HG02759 (cell line): Measurements from ENCODE around the gene INCA1.

ENCODE experiments used
- ATAC-seq: cut with Tn5 transposase; IDR thresholded peaks from one replicate; pipeline ENCODE4 v1.9.1; 2021; ENCODE audit warnings: mild to moderate bottlenecking, moderate library complexity; ENCODE audit not compliant: unreplicated experiment

The INCA1 gene

DNA sequence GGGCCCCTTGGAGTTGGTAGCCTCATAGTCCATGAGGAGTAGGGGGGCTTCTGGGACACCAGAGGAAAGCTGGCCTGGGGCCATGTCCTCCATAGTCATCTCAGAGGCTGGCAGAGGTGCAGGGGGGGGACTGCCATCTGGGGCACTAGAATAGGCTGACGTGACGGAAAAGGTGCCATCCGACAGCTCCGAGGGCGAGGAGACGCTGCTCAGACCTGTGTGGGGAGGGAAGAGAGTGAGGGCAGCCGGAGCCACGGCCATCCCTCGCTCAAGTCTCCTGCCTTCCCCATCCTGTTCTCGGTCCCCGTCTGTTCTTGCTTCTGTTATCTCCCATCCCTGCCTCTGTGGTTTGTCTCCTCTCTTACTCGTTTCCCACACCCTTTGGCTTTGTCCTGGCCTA, 25.0 kb downstream of the INCA1 start:
- no peak for ATAC-seq

DNA sequence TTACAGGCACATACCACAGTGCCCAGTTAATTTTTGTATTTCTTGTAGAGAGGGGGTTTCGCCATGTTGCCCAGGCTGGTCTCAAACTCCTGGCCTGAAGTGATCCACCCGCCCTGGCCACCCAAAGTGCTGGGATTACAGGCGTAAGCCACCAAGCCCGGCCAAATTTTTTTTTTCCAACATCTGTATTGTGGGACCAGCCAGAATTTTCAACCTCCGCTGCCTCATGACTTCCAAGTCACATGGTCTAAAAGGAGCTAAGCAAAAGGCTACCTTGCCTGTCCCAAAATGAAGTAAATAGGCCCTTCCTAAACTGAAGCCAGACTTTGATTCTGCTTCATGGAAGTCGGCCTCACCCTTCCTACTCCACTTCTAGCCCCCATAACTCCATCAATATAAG, 25.5 kb downstream of the INCA1 start:
- no peak for ATAC-seq

DNA sequence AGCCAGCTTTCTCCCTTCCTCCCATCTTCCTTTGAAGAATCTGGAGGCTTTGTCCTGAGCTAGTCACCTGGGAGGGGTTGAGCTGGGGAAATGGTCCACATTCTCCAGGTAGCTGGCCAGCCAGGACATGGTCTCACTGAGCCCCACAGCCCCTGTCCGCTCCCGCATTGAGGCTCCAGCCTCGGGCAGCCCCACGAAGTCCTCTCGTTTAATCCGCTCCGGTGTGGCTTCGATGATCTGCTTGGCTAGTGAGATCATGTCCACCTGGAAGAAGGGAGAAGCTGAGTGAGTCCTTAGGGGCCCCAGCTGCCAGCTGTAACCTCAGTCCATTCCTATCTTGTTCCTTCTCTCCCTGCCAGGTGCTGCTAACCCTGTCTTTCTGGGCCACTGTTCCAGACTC, 27.0 kb downstream of the INCA1 start:
- no peak for ATAC-seq

DNA sequence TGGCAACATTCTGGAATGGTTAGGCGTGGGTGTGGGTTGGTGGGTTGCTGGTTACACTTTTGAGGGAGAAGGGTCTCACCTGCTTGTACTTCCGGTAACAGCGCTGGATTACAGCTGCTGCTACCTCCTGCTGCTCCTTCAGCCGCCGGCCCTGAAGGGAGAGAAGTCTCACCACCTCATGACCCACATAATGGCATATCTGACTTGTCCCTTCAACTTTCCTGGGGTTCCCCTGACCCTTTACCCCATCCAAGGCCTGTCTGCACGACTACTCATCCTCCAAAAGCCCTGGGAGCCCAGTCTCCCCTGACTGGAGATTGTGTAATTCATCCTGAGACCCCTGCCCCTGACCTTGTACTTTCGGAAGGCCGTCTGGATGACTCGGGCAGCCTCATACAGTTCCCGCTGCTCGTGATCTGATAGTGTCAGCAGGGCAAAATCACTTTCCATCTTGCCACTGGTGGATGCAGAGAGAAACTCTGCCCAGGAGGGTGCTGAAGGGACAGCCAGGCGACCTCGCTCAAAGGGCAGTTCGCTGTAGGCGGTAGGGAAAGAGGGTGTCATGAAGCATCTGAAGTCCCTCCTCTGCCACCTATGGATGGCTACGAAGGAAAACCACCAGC, 27.7 kb downstream of the INCA1 start:
- no peak for ATAC-seq

DNA sequence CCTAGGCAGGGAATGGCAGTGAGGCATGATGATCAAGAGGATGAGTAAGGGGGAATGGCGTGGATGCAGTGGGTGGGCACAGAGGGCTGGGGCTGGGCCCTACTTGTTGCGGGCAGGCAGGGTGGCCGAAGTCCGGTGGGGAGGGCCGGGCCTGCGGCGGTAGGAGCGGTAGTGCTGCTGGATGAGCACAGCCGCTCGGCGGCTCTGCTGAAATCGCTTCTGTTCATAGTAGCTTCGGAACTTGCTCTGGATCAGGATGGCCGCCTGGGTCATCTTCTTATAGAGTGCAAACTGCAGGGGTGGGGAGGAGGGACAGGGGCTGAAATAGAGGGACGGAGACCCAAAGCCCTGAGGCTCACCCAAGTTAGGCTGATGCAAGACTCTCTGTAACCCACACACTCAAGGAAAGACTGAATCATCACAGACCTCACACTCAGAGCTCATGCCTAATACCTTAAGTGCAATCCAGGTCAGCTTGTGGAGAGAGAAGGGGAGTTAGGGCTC, 28.2 kb downstream of the INCA1 start:
- ATAC-seq: no peak

DNA sequence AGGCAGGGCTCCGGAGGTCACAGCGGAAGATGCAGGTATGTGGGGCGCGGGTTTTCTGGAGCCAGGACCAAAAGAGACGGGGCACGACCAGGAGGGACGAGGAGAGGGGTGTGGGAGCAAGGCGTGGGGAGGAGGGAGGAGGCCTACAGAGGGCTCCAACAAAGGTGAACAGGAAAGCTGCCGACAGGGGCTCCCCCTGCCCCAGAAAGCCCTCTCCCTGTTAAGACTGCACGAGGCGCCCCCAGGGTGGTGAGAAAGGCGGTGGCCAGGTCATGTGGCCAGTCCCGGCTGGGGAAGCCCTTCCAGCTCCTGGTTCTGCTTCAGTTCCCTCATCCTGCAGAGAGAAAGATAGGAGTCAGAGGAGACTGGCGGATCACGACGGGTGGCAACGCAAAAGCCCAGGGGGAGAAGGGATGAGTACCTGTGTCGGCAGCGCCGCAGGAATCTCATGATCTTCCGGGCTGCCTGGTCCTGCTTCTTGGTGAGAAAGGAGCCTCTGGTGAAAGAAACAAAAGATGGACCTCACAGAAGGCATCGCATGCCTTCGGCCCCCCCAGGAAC, 28.8 kb downstream of the INCA1 start:
- ATAC-seq: no peak

DNA sequence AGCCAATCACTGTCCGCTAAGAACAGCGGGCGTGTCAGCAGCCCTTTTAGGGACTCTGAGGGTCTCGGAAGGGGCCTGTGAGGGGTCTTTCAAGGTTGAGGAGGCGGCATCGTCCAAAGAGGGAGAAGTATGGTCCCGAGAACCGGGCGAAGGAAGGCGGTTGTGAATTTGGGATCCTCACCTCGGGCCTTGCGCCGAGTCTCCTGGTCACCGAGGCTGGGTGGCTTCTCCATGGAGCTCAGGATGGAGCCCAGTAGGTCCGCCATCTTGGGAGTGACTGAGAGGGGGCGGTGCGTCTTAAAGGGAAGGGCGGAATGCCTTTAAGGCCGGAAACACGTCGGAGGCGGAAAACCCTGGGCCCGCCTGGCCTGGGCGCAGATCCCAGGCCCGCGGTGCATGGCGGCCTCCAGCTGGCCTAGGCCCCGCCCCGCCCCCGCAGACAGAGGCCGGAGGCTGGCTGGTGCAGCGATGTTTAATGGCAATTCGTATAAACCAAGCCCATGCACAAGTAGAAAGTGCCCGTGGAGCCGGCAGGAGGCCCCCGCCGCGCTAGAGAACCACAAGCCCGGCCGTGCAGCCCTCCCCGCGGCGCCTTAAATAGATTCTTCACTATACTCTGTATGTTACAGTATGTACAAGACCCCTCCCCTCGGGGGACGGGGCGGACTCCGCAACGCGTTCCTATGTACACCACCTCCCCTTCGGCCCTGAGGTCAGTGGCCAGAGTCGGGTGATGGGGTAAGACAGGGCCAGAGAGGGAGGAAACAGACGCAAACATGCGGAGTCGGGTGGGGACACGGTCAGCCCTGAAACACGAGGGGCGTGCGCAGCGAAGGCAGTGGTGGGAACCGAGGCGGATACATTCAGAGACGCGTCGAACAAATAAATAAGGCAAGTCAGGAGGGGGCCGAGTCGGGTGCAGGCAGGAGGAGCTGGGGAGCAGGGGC, 29.5 kb downstream of the INCA1 start, which contains the start of gene SPAG7:
SPAG7 (minus strand) TSS at position 279 of the 947 bp plus-strand sequence; CDS start at position 266, 13 bp downstream.
- ATAC-seq: peak; percentile 66

DNA sequence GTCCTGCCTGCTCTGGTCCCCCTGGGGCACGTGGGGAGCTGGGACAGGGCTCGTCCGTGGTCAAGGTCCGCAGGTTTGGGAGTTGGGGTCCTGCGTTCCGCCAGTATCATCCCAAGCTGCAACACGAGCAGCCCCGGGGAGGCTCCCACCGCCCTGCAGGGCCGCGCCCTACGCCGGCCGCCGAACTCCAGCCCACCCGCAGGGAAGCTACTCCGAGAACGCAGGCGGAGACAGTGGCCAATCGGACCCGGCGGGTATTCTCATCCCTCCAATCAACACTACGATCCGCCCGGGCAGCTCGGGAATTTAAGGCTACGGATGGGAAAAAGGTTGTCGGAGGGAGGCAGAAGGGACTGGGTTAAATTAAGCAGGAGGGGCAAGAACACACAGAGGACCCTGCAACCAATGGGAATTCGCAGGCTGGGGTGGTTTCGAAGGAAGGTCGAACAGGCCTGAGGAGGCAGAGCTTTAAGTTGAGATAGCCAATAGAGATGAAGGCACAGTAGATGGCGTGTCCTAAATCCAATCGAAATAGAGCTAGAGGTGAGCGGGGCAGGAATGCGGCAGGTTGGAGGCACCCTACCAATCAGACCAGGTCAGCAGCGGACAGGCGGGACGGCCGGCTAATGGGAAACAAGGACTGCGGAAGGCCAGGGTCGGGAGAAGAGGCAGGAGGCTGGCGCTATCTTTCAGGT, 30.3 kb downstream of the INCA1 start:
- ATAC-seq: peak; percentile 76

DNA sequence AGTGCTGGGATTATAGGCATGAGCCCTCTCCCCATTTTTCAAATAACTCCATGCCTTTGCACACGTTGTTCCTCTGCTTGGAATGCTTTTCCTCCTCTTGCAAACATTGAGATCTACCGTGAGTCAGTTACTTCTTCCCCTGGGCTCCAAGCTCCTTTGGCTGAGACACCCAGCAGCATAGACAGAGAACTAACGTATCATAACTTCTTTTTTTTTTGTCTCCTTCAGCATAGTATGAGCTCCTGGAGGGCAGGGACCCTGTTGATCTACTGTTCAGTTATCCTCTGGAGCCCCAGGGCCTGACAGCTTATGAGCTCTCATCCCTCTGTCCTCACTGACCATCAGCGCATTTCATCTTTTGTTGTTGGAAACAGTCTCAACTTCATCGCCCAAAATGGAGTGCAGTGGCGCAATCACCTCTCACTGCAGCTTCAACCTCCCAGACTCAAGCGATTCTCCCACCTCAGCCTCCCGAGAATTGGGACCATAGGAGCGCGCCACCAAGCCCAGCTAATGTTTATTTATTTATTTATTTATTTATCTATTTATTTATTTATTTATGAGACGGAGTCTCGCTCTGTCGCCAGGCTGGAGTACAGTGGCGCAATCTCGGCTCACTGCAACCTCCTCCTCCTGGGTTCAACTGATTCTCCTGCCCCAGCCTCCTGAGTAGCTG, 31.9 kb downstream of the INCA1 start:
- ATAC-seq: no peak

DNA sequence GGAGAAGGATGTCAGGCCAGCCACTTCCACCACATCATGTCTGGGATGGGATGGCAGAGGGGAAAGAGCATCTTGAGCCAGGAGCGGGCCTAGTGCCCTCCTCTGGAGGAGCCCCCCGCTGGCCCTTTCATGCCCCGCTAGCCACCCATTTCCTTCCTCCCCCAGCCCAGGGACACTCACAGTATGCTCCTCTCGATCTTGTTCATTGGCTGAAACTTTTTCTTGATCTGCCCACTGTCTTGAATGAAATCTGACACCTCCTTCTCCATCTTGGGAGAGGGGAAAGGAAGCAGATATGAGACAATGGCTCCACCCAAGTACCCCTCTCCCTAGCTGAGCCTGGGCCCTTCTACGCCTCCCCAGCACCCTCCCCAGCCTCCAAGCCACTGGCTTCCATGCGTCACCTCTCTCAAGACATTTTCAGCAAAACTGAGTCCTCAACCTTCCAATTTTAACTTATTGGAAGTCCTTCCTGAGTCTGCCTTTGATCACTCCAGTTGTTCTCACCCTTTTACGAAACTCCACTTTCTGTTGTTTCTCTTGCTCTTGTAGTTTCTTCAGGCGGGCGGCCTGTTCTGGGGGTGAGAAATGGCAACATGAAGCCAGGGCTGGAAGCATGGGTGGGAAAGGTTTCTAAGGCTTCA, 36.9 kb downstream of the INCA1 start:
- no peak for ATAC-seq

DNA sequence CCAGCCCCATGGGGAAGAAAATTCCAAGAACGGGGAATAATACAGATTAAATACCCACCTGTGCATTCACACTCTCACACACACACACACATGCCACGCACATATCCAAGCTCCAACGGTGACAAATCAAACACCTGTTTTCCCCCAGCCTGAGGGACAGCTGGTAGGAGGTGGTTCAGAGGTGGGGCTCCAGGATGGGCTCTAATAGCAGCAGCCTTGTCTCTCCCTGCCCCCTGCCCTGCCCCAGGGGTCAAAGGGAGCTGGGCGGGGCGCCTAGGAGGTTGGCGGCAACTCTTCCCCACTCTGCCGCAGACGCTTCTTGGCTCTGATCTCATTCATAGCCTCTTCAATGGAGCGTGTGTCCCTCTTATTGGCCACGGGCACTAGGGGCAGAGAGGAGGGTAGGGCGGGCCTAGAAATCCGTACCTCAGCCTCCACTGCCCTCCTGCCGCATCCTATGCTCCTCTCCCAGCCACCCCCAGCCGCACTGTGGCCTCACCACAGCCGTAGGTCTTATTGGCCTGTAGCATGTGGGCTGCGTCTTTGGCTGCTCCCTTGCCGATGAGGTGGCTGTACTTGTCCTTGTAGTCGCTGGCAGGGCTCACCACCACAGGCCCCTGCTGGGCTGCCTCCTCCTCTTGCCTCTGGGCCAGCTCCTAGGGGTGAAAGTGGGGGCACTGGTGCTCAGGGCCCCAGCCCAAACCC, 37.9 kb downstream of the INCA1 start:
- ATAC-seq: no peak

DNA sequence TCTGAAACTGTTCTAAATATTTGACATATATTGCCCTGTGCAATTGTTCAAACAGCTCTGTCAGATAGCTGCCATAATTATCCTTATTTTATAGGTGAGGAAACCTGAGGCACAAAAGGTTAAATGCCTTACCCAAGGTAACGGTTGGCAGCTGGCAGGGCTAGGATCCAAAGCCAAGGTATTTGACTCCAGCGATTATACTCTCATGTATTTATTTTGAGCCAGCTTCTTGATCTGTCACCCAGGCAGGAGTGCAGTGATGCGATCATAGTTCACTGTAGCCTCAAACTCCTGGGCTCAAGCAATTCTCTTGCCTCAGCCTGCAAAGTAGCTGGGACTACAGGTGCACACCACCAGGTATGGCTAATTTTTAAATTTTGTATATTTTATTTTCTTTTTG, 39.2 kb downstream of the INCA1 start:
- ATAC-seq: no peak

DNA sequence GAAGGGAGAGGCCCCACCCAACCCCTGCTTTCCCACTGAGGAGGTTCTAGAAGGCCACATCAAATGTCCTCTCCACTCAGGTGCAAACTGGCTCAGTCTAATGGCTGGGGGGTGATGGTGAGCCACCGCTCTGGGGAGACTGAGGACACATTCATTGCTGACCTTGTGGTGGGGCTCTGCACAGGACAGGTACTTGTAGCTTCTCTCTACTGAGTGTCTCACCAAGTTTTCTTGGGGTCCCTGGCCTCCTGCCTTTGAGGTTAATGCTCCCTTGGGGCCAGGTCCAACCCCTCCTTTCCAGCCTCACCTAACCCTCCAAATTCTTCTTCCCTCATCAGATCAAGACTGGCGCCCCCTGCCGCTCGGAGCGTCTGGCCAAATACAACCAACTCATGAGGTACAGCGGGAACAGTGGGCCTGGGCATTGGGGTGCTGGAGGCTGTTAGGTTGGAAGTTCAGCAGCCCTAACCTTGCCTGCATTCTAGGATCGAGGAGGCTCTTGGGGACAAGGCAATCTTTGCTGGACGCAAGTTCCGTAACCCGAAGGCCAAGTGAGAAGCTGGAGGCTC, 40.7 kb downstream of the INCA1 start:
- ATAC-seq: no peak

DNA sequence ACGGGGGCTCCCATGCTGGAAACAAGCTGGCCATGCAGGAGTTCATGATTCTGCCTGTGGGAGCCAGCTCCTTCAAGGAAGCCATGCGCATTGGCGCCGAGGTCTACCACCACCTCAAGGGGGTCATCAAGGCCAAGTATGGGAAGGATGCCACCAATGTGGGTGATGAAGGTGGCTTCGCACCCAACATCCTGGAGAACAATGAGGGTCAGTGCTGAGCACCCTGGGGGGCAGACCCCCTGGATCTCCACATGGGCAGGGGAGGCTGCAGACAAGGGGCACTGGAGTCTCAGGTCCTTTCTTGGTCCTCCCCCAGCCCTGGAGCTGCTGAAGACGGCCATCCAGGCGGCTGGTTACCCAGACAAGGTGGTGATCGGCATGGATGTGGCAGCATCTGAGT, 42.2 kb downstream of the INCA1 start:
- ATAC-seq: no peak

DNA sequence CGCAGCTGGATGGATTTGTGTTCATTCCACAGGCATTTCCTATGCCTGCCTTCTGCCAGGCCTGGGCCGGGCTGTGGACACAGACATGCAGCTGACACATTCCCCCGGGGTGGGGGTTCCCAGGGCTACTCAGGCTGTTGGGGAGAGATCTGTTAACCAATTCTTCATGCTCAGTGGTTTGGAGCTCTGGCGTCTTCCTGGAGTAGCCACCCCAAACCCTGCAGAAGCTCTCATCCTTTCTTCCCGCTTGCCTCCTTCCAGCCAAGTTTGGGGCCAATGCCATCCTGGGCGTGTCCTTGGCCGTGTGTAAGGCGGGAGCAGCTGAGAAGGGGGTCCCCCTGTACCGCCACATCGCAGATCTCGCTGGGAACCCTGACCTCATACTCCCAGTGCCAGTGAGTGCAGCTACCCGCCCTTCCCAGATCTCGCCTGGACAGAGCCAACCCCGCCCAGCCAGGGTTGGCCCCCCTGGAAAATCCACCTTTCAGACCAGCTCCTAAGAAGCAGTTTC, 43.8 kb downstream of the INCA1 start:
- ATAC-seq: no peak

DNA sequence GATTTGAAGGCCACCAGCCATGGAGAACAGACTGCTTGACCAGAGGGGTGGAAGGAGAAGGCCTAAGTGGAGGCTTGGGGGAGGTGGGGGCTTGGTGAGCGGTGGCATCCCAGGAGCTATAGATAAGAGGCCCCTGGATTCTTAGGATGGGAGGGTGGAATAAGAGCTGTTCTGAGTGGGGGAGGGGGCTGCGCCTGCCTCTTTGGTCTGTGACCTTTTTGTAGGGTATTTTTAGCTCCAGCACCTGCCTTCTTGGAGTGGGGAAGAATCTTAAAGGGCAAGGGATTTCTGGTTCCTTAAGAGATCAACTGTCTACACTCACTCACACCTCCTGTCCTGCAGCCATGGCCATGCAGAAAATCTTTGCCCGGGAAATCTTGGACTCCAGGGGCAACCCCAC, 45.8 kb downstream of the INCA1 start:
- no peak for ATAC-seq

DNA sequence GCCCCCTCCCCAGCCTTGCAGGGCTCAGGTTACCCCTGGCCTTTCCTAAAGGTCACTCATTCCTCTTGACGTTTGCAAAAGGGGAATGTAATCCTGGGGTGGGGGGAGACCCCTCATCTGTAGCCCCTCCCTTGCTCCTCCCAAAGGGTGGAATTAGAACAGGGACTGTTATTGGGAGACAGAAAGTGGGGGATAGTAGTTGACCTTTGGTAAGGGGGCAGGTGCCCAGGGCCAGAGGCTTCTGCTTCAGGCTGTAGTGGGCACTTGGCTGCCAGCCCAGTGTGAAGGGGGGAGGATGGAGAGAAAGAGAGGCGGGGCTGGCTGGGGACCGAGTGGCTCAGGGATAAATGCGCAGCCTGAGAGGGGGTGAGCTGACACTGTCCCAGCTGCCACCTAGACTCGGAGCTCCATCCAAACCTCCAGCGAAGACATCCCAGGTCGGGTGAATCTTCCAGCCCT, 46.5 kb downstream of the INCA1 start, which contains the start of gene ENO3:
ENO3 (plus strand) TSS at position 374 of the 459 bp plus-strand sequence. CDS start 711 bp downstream, outside the sequence.
- no peak for ATAC-seq

DNA sequence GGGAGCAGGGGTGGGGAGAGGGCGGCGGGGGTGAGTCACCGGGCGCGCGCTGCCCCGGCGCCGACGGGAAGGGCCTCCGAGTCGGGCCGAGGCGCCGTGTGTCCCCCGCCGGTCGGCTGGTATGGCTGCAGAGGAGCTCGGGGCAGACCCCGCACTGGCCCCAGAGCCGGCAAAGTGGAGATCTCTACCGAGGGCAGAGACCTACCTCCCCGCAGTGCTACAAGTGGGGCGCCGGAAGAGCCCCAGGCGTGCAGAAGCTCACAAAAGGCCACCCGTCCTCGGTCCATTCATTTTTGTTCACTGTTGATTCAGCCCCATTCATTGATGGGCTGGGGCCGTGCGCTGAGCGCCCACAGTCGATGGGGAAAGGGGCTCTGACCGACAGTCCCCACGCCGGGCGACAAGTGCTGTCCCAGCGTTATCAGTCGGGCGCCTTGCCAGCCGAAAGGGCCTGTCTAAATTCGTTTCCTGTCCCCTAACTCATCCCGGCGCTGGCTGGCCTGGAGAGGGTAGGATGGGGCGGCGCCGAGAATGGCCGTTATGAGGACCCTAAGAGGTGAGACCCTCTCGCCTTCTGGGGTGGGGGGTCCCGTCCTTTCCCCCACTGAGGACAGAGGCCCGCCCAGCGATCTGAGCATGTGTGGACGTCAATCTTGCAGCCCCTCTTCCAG, 47.1 kb downstream of the INCA1 start:
- peak; percentile 3 for ATAC-seq
